ENCODE results near the gene LIMS1.
"Not testable (repeated sequence)": the region's sequence is repeated elsewhere in the genome, so short reads cannot be mapped to it uniquely, and the experiment has no call there.

Gene LIMS1

DNA sequence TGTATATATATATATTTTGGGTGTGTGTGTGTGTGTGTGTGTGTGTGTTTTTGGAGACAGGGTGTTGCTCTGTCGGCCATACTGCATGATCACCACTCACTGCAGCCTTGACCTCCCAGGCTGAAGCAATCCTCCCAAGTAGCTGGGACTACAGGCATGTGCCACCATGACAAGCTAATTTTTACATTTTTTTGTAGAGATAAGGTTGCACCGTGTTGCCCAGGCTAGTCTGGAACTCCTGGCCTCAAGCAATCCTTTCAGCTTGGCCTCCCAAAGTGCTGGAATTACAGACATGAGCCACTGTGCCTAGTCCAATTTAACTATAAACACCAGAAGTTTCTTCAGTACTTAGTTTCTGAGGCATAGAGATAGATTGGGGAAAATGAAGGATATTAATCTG lies 18.3 kb downstream of the LIMS1 start:
- no peak for DNase-seq

DNA sequence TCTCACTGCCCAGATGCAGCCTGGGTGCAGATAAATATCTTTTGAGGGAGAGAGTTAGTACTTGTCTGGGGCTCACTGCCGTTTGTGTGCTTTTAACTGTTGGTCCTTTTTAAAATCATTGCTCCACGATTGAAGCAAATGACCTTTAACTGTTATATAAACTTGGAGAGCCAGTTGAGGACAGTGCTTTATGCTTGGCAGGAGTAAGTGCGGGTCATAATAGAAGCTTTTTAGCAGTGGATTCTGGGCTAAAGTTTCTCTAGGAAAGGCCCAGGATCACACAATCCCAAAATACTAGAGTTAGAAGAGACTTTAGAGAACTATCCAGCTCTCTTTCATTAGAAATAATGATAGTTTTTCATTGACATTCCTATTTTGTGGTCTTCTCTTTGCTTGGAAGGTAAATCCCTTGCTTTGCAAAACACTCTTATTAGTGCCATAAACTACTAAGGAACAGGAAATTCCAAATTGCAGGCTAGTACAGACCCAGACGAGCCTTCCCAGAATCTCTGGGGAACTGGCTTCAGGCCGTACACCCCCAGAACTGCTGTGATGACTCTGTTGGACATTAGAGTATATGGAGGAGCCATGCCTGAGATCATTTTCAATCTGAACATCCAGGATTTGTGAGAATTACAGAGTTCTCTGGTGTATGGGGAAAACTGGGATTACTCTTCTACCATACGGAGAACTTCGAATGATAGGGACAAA lies 19.1 kb downstream of the LIMS1 start:
- DNase-seq: no peak

DNA sequence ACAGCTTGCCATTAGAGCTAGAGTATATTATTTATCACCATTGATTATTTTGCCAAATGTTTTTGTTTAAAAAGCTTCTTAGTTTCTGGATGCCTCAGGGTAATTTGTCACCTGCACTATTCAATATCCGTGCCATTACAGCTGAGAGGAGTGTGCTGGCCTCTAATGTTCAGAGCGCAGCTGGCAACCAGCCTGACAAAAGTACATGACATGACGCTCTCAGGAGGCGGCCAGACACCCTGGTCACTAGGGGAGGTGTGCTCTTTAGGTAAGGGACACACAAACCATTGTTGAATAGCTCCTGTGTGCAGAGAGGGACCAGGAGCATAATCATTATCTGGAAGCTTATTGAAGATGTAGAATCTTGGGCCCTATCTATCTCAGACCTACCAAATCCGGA lies 20.3 kb downstream of the LIMS1 start:
- DNase-seq: no peak

DNA sequence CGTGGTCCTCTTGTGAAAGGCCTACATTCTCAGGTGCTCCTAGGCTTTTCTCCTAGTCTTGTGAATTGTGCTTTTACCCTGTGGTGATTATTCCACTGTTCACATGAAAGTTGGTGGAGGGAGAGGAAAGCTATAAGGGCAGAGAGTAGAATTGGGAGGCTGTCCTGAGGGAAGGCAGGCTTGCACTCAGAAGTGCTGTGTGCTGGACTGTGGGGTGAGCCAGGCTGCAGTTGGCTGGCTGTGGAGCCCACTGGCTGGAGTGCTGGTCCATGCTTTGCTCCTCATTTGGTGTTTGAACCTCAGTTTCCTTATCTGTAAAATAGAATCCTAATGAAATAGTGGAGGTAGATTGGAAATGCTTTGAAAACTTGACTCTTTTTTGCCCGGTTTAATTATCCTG lies 21.3 kb downstream of the LIMS1 start:
- DNase-seq: no peak

DNA sequence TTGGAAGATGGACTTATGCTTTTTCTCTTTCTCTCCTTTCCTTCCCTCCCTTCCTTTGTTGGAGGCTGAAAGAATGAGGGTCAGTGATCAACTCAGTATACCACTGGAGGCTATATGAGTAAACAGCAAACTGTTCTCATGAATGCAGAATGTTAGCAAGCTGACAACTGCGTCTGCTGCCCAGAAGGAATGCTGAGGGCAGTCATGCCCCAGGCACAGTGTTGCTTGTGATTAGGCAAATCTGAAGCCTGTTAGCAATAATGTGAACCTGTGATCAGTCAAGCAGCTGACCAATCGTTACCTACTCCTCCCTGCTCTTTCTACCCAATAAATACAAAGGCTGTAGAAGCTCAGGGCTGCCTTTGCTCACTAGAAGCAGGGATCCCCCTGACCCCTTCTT lies 22.3 kb downstream of the LIMS1 start:
- DNase-seq: not testable (repeated sequence)

DNA sequence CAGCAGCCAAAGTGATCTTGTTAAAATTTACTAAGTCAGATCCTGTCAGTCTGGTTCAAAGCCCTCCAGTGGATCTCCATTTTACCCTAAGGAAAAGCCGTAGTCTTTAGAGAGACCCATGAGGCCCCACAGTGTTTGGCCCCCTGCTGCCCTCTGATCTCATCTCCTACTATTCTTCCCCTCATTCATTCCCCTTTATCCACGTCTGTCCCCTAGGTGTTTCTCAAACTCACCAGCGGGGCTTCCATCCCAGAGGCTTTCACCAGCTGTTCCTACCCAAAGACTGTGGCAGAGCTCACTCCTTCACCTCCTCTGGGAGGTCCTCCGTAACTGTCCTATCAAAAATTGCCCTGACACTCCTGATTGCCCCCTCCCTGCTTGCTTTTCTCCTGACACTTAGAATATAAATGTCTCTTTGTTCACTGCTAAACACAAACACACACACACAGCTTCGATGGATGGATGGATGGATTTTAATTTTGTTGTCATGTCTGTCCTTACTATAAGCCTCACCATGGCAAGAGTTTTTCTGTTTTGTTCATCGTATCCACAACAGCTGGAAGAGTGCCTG lies 26.1 kb downstream of the LIMS1 start:
- DNase-seq: no peak

DNA sequence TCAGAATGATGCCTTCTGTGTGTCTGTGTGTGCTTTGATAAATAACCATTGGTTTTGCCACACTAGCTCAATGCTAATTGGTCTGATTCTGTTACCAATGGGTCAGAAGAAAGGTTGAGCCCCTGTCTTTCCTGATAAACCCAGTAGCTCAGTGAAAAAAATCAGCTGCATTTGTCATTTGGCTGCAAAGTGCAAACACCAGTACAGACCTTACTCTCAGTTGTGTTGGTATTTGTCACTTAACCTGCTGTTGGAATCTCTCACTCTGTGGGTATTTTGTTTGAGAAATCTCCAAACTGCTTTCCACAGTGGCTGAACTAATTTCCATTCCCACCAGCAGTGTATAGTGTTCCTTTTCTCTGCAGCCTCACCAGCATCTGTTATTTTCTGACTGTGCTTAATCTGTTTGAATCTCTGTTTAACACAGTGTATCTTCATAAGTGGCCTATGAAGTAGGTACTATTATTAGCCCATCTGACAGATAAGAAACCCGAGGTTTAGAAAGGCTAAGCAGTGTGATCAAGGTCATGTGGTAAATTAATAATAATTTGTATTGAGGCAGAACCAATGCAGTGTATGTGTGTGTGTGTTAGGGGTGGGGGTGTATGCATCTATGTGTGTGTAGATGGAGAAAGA lies 26.7 kb downstream of the LIMS1 start:
- no peak for DNase-seq

DNA sequence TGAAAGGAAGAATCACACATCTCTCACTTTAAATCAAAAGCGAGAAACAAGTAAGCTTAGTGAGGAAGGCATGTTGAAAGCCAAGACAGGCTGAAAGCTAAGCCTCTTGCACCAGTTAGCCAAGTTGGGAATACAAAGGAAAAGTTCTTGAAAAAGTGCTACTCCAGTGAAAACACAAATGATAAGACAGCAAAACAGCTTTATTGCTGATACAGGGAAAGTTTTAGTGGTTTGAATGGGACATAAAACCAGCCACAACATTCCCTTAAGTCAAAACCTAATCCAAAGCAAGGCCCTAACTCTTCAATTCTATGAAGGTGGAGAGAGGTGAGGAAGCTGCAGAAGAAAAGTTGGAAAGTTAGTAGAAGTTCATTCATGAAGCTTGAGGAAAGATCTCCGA lies 28.0 kb downstream of the LIMS1 start:
- DNase-seq: no peak

DNA sequence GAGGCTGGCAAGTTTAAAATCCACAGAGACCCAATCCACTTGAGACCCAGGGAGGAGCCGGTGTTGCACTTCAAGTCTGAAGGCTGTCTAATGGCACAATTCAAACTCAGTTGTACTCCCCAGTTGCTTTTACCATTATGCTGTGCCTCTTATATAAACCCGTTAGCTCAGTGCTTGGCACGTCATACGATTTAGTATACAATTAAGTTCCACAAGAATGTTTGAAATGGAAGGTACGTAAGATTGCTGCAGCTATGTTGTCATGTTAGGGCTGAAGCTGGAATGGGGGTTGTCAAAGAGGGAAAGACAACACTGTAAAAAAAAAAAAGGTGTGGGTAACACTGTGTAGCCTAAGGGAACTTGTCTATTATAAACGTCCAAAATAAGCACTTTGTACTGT lies 30.2 kb downstream of the LIMS1 start:
- DNase-seq: no peak

DNA sequence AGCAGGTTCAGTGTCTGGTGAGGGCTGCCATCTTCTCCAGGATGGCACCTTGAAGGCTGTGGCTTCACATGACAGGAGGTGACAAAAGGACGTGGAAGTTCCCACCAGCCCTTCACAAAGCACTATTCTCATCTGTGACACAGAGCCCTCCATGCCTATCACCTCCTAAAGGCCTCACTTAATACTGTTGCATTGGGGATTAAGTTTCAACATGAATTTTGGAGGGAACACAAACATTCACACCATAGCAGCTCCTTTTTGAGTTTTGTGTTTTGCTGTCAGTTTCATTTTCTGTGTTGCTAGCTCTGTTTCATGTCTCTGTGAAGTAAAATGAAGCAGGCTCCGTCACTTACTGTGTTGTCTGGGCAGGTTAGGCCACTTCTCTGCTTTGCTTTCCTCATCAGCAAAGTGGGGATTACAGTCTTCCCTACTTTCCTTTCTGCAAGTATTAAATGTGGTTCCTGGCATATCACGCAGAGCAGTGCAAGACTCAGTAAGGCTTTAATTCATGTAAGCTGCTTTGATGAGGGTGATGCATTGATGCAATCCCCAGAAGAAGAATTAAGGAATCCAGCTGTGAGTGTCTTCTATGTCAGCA lies 31.6 kb downstream of the LIMS1 start:
- DNase-seq: no peak

DNA sequence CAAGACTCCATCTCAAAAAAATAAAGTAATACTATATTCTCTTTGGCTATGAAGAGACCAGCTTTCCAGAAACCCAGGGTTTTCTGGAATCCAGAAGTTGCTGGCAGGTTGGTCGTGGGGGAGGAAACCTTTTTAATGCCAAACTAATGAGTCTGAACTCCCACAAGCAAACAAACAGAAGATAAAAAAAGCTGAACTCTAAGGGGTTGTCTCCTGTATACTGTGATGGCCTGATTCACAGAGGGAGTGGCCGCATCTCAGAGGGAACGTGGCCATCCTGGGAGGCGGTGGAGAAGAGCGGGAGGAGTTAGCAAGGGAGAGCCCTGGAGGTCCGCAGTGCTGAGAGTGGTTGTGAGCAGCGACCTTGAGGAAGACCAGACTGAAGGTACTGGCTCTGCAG lies 36.1 kb downstream of the LIMS1 start:
- DNase-seq: no peak

DNA sequence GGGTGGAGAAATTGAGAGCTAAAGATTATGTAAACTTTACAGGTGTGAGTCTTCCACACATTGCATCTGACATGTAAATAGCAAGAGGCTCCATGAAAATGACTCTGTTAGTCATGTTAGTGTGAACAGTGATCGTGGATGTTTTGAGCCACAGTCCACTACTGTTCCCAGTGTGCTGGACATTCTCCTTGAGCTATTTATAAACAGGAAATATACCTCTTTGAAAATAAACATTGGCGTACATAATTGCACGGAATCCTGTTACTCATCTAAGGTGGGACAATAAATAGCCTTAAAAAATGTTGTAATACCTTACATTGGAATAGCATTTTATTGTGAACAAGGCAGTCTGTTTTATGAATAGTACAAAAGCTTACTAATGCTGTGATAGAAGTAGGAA lies 37.0 kb downstream of the LIMS1 start:
- no peak for DNase-seq

DNA sequence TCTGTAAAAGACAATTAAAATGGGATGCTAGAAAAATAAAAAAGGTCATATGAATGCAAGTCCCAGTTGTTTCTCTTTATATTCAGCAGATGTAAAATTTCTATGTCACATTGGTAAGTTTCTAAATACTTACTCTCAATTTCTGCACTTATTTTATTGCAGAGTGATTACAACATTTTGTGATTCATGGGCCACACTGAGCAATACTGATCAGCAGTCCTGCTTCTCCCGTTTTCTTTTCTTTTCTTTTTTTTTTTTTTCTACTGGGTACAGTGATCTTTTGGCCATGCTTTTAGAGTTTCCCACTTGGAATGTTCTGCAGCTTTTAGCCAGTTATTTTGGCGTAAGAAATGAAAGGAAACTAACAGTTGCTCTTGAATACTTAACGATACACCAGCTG lies 38.8 kb downstream of the LIMS1 start:
- DNase-seq: no peak

DNA sequence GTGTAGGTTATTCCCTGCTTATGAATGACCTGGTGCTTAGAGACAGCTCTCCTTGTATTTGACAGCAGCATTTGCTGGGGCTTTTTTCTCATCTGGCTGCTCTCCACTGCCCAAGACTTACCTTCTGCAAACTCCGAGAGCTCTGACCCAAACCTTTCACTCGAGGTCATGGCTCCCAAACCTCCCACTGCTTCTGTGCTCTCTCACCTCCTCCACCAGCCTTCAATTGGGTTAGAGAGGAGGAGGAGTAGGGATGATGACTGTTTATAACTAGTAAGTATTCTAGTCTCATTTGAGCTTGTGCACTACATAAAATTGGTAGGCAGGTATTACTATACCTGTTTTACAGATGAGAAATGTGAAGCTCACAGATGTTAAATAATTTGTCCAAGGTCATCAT lies 40.1 kb downstream of the LIMS1 start:
- DNase-seq: no peak

DNA sequence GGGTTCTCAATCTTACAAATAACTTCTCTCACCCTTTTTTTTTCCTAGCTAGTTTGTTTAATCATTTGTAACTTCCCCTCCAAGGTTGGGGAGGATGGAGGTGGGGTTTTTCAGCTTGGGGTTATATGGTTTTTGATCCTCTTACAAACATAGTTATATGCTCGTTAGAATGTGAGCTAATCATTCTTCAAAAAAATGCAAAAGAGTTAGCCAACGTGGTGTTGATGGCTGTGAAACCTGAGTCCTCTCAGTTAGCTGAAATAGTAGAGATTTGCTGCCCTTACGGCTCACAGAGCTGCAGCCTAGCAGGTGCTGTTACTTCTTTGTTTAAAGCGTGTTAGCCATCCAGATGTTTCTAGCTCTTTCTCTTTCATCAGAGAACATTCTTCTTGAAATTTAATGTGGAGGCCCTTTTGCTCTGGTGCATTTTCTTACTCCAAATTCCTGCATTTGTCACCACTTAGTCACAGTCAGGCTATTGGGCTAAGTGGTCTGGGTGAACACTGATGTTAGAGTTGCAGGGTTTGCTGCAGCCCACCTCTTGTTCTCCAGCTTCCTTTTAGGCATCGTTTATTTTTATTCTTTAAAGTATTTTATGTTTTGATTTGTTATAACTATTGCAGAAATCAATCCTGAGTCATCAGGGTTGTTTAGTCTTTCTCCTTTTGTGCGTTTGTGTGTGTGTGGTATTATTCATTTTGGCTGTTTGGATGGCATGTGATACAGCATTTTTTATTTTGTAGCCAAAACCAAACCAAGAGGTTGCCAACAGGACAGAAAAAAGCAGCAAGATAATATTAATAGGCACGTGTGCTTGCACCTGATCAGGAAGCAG lies 41.1 kb downstream of the LIMS1 start:
- DNase-seq: no peak

DNA sequence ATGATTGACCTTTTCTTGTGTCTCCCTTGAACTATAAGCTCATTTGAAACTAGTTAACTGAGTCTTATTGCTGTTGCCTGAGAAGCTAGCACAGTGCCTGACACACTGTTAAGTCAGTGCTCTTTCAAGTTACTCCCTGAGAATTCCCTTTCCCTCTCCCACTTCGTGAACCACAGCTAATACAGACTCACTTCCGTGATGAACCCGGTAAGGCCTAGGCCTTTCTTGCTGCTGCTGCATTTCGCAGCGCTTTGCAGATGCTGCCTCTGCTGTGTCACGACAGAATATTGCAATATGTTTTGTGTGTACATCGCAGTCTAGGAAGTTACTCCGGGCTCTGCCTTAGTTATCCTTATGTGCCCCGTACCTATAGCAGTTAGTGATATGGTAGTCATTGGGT lies 42.8 kb downstream of the LIMS1 start:
- no peak for DNase-seq

DNA sequence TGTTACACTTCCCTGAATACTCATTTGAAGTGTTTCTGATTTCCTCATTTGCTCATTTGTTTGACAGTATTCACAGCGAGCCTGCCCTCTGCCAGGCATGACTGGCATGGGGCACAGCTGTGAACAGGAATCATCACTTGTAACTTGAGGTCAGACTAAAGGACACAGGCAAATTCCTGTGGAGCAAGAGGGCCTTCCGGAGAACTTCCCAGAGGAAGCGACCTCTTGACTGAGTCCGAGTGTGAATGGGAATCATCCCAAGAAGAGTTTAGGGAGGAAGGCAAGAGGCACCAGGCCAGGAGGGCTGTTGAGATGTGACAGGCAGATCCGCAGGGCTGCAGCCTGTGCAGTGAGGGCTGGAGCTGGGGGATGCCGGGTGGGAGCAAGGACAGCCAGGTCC lies 45.4 kb downstream of the LIMS1 start:
- no peak for DNase-seq

DNA sequence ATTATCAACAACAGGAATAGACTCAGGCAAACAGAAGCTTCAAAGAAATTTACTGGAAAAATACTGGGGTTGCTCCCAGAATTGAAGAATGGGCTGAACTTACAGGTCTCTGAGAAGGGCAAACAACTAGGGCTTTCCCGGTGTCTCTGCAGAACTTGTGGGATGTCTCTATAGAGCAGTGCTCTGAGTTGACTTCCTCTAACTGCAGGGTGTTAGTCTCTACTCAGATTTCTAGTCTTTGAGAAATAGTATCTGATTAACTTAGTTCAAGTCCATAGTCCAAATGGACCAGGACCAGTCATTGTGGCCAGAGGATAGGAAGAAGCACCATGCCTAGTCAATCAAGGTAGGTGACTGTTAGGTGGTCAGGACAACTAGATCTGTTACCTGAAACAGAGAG lies 45.8 kb downstream of the LIMS1 start:
- DNase-seq: no peak

DNA sequence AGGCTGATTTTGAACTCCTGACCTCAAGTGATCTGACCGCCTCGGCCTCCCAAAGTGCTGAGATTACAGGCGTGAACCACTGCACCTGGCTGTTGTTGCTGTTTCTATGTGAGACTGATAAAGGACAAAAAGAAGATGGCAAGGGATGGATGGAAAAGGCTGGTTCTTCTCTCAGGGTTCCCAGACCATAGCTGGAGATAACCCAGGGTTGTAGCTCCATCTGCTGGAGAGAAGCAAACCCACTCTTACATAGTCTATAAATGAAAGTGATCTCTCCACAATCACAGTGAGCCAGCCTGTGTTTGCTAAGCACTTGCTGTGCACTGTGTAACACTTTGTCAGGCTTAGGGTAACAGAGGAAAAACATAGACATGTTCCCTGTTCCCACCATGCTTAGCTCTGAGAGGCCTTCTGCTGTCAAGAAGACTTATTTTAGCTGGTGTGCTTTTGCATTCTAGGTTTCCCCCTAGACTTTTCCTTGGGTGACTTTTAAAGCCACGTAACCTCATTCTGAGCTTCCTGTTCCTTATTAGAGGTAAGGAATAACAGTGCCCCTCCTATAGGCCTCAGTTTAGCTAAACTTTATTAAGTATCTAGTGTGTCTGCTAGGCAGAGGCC lies 49.7 kb downstream of the LIMS1 start:
- no peak for DNase-seq

DNA sequence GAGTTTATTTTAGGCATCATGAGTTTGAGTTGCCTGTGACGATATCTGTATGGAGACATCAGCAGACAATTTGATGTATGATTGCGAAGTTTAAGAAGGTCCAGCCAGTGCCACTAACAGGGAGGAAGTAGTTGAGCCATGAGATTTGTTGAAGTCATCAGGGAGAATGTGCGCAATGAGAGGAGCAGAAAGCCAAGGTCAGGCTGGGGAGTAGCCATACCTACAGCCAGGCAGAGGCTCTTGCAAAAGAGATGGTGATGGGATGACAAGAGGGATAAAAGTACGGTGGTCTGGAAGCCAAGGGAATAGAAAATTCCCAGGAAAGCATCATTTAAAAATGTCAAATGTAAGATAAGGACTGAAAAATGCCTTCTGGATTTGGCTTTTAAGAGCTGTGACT lies 51.2 kb downstream of the LIMS1 start:
- no peak for DNase-seq

DNA sequence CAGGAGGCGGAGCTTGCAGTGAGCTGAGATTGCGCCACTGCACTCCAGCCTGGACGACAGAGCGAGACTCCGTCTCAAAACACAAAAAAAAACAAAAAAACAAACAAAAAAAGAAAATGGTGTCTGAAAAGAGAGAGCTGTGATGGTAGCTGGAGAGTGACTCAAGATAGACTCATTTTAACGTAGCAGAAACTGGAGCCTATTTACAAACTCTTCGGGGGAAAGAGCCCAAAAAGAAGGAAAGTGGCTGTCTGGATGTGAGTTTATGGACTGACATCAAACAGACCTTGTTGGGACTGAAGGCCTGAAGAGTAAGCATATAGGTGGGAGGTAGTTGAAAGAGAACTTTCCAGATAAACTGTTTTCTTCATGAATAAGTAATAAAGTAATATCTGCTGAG lies 51.8 kb downstream of the LIMS1 start:
- no peak for DNase-seq

DNA sequence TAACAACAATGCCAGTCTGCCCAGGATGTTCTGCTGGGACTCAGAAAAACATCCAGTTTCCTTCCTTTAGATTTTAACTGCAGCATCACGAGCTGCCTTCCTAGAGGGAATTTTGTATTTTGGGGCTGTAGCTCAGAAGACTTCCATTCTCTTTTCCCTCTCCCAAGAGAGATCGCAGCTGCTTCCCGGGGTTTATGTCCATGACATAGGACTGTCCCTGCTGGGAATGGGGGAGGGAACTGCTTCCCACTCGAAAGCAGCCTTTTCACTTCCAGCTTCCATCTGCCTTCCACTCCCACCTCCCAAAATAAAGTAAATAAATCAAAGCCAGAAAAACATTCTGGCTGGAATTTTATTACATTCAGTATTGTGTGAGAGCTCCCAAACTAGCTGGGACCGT lies 52.4 kb downstream of the LIMS1 start:
- DNase-seq: no peak

DNA sequence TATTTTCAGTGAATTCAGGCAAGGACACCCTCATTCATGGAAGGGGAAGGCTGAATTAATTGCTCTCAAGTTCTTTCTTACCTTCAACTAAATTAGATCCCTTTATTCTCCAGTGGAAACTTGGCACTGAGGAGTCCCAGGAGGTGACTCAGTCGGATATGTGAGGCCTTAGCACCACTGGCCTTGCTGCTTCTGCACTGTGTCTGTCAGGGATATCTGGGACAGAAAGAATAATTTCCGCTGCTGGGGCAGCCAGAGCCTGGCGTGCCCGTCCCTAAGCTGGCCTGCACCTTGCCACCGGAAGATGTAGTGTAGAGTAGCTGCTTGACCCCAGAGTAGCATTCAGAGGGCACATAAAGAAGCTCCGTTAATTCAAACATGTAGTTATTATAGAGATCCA lies 53.4 kb downstream of the LIMS1 start:
- DNase-seq: no peak

All from cerebellar nuclear complex (tissue), 1 donor.